CD14-positive monocyte (primary cell): ENCODE data around the gene POLR3E. TPM values are rescaled to one million over a fixed set of nuclear protein-coding genes. Genes with fewer than 3 reads are reported as not detected.

Experiments
- DNase-seq, 3 donors: peaks; one replicate each; pipeline ENCODE4 v3.0.0-alpha.2; 2011 to 2022
- H2AFZ ChIP-seq: 2 replicates; pipeline ENCODE4 v1.6.0; 2012; ENCODE audit warnings: mild to moderate bottlenecking, low read depth, low read length, inconsistent platforms; ENCODE audit not compliant: insufficient read depth, poor library complexity, severe bottlenecking
- H3K27ac ChIP-seq, 2 donors: 1 replicate in 1 of 2; 2 replicates in 1 of 2; pipeline ENCODE4 v1.5.1; 2012 to 2013; ENCODE audit warnings: low read length in 2 of 2, control low read depth in 1 of 2, inconsistent platforms in 1 of 2, low read depth in 1 of 2, mild to moderate bottlenecking in 1 of 2
- H3K27me3 ChIP-seq, 2 donors: one replicate each; pipeline versions ENCODE4 v1.6.0 to v1.6.1; 2011 to 2013; ENCODE audit warnings: low read length in 2 of 2; ENCODE audit not compliant: control insufficient read depth in 2 of 2, insufficient read depth in 2 of 2
- H3K36me3 ChIP-seq, 2 donors: replicated peaks in 1 of 2; 1 replicate in 1 of 2; 2 replicates in 1 of 2; pipeline versions ENCODE4 v1.5.1 to v1.6.1; 2012 to 2013; ENCODE audit warnings: low read length in 2 of 2, control low read depth in 1 of 2, inconsistent platforms in 1 of 2, mild to moderate bottlenecking in 1 of 2; ENCODE audit not compliant: insufficient read depth in 2 of 2, control insufficient read depth in 1 of 2
- H3K4me1 ChIP-seq, 2 donors: 1 replicate in 1 of 2; 2 replicates in 1 of 2; pipeline versions ENCODE4 v1.5.1 to v1.6.1; 2012 to 2013; ENCODE audit warnings: low read length in 2 of 2, control low read depth in 1 of 2, inconsistent platforms in 1 of 2, mild to moderate bottlenecking in 1 of 2, moderate library complexity in 1 of 2; ENCODE audit not compliant: insufficient read depth in 2 of 2, control insufficient read depth in 1 of 2
- H3K4me2 ChIP-seq: replicated peaks from 2 replicates; pipeline ENCODE3; 2012; ENCODE audit warnings: low read length, moderate library complexity, mild to moderate bottlenecking; ENCODE audit not compliant: poor library complexity, severe bottlenecking; ENCODE audit errors: extremely low read depth
- H3K4me3 ChIP-seq, 3 experiments: fragments of 200-600 bp in 1 of 3; sonication (generic) in 1 of 3; replicated peaks in 1 of 3; 1 replicate in 2 of 3; 2 replicates in 1 of 3; pipeline ENCODE4 v1.5.1; 2011 to 2013; ENCODE audit warnings: low read length in 3 of 3, mild to moderate bottlenecking in 3 of 3, control low read depth in 2 of 3, low read depth in 2 of 3, inconsistent platforms in 1 of 3, moderate library complexity in 1 of 3
- H3K79me2 ChIP-seq: 2 replicates; pipeline ENCODE4 v1.6.0; 2012; ENCODE audit warnings: mild to moderate bottlenecking, control low read depth, inconsistent platforms, low read length, moderate library complexity; ENCODE audit not compliant: insufficient read depth
- H3K9ac ChIP-seq: 2 replicates; pipeline ENCODE4 v1.6.0; 2017; ENCODE audit warnings: low read length, mild to moderate bottlenecking; ENCODE audit not compliant: insufficient read depth, poor library complexity, severe bottlenecking
- H3K9me3 ChIP-seq, 2 donors: replicated peaks in 1 of 2; 1 replicate in 1 of 2; 2 replicates in 1 of 2; pipeline versions ENCODE4 v1.5.1 to v1.6.1; 2012 to 2013; ENCODE audit warnings: low read length in 2 of 2, control low read depth in 1 of 2; ENCODE audit not compliant: control insufficient read depth in 1 of 2, insufficient read depth in 1 of 2
- H4K20me1 ChIP-seq: 2 replicates; pipeline ENCODE4 v1.6.0; 2012; ENCODE audit warnings: mild to moderate bottlenecking, low read length, control low read depth, moderate library complexity; ENCODE audit not compliant: insufficient read depth
- H3K27ac Mint-ChIP-seq, 7 donors: one replicate each; pipeline ENCODE4 v1.8.0; 2020; ENCODE audit warnings: mild to moderate bottlenecking in 7 of 7, mixed read lengths in 7 of 7, moderate library complexity in 6 of 7, inconsistent platforms in 2 of 7
- H3K27me3 Mint-ChIP-seq, 3 donors: one replicate each; pipeline ENCODE4 v1.8.0; 2021 to 2022; ENCODE audit warnings: low read depth in 3 of 3, mild to moderate bottlenecking in 3 of 3, mixed read lengths in 3 of 3, moderate library complexity in 3 of 3, inconsistent platforms in 1 of 3
- H3K36me3 Mint-ChIP-seq, 2 donors: one replicate each; pipeline ENCODE4 v1.8.0; 2020; ENCODE audit warnings: mixed read lengths in 2 of 2, inconsistent platforms in 1 of 2, mild to moderate bottlenecking in 1 of 2
- H3K4me1 Mint-ChIP-seq: one replicate; pipeline ENCODE4 v1.8.0; 2020; ENCODE audit warnings: mild to moderate bottlenecking, mixed read lengths
- H3K4me3 Mint-ChIP-seq, 2 donors: one replicate each; pipeline ENCODE4 v1.8.0; 2020; ENCODE audit warnings: mild to moderate bottlenecking in 2 of 2, mixed read lengths in 2 of 2, moderate library complexity in 1 of 2
- H3K9me3 Mint-ChIP-seq, 7 donors: one replicate each; pipeline ENCODE4 v1.8.0; 2020 to 2022; ENCODE audit warnings: mixed read lengths in 7 of 7, mild to moderate bottlenecking in 6 of 7, moderate library complexity in 6 of 7, inconsistent platforms in 2 of 7
- WGBS: methylation state at CpG from one replicate; pipeline ENCODE4 v1.1.5; 2013; ENCODE audit warnings: missing lambda C conversion rate; ENCODE audit not compliant: insufficient coverage; 5-methylcytosine and 5-hydroxymethylcytosine counted together
- intact Hi-C, 2 donors: fragments of 100-400 bp; cut with micrococcal nuclease; formaldehyde crosslinking; loops; one replicate each; pipeline versions ENCODE4 v1.15.0 to v1.15.1; 2023
- polyA plus RNA-seq, 3 donors: library from polyadenylated mRNA; depleted of rRNA in 1 of 3; unstranded in 2 of 3; stranded (reverse) in 1 of 3; fragments of 300-500 nt in 2 of 3; fragments of >200 nt in 1 of 3; fragmentation: Illumina TruSeq in 2 of 3; gene quantifications; 1 replicate in 2 of 3; 2 replicates in 1 of 3; pipeline ENCODE4 v1.2.3, GENCODE V29; 2012 to 2021
- TF ChIP-seq, protein P1 (sequence below): fragments of 200-600 bp; IDR thresholded peaks from one replicate; pipeline ENCODE4 v1.8.0; 2022; ENCODE audit warnings: antibody characterized with exemption, mild to moderate bottlenecking

POLR3E gene
- polyA plus RNA-seq, 3 donors: 4.1 to 34.6 (median 5.7) TPM

DNA sequence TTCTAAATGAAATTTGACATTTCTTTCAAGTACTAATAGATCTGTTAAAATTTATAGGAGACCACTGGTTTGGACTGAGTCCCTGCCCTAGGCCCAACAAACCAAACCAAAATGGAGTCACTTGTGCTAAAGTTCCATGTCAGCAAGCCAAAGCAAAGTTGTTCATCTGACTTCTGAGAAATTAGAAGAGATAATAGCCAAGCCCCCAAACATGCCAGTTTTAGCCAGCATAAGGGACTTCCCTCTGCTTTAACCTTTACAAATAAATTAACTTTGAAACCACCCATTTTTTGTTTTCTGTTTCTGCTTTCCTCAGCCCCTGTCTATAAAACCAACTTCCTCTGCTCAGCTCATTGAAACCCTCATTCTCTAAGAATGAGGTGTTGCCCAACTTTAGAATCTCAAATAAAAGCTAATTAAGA lies 58.3 kb downstream of the POLR3E start:
- Histone ChIP-seq H3K4me1 (peaks cover 35 to 41% of the 10 kb centered on the region in 2 donors), H3K27me3 (no peaks in the 10 kb centered on the region), H3K79me2 (peaks cover 13% of the 10 kb centered on the region), H4K20me1 (no peaks in the 10 kb centered on the region), H3K9me3 (no peaks in the 10 kb centered on the region), H3K27ac (peak overlapping the region in 1 of 2 donors; percentile 30), H3K36me3 (no peaks in the 10 kb centered on the region), H3K4me3 (no peak overlapping the region), H3K4me2 (no peak overlapping the region), H3K9ac (no peak overlapping the region), H2AFZ (no peak overlapping the region)
- H3K27ac Mint-ChIP-seq: peak overlapping the region in 4 of 7 donors; percentile 3 to 42 (median 15)
- TF ChIP-seq, protein P1, sequence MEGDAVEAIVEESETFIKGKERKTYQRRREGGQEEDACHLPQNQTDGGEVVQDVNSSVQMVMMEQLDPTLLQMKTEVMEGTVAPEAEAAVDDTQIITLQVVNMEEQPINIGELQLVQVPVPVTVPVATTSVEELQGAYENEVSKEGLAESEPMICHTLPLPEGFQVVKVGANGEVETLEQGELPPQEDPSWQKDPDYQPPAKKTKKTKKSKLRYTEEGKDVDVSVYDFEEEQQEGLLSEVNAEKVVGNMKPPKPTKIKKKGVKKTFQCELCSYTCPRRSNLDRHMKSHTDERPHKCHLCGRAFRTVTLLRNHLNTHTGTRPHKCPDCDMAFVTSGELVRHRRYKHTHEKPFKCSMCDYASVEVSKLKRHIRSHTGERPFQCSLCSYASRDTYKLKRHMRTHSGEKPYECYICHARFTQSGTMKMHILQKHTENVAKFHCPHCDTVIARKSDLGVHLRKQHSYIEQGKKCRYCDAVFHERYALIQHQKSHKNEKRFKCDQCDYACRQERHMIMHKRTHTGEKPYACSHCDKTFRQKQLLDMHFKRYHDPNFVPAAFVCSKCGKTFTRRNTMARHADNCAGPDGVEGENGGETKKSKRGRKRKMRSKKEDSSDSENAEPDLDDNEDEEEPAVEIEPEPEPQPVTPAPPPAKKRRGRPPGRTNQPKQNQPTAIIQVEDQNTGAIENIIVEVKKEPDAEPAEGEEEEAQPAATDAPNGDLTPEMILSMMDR: no peak
- intact Hi-C loops: no loop called here
- H3K4me1 Mint-ChIP-seq: peaks cover 35% of the 10 kb centered on the region
- H3K36me3 Mint-ChIP-seq: peaks cover 6 to 10% of the 10 kb centered on the region in 2 donors
- DNase-seq: peak in 2 of 3 donors; percentile 10 to 33
- H3K4me3 Mint-ChIP-seq: no peak overlapping the region
- peaks cover 0 to 3% (median 0%) of the 10 kb centered on the region in 7 donors for H3K9me3 Mint-ChIP-seq
- peaks cover 0 to 1% (median 0%) of the 10 kb centered on the region in 3 donors for H3K27me3 Mint-ChIP-seq

DNA sequence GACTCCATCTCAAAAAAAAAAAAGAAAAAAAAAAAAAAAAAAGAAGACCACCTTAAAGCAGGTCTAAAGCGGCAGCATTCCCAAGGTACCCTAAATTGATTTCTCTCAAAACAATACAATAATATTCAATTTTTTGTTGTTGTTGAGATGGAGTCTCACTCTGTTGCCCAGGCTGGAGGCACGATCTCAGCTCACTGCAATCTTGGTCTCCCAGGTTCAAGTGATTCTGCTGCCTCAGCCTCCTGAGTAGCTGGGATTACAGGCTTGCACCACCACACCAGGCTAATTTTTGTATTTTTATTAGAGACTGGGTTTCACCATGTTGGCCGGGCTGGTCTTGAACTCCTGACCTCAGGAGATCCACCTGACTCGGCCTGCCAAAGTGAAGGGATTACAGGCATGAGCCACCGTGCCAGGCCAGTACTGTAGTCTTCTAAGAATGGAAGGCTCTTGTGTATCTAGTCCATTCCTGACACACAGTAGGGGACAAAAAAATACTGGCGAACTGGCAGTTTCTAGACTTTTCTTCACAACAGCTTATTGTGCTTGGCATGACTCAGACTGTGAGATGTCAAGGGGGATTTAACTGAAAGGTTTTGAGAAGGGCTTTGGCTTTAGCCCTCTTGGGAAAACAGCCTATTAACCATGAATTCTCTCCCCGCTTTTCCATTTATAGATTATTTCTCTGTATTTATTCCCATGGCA lies 59.9 kb downstream of the POLR3E start:
- Histone ChIP-seq H3K36me3 (no peaks in the 10 kb centered on the region), H2AFZ (no peak overlapping the region), H3K79me2 (peaks cover 3% of the 10 kb centered on the region), H3K27ac (no peak overlapping the region), H3K27me3 (no peaks in the 10 kb centered on the region), H3K9me3 (no peaks in the 10 kb centered on the region), H4K20me1 (no peaks in the 10 kb centered on the region), H3K4me2 (no peak overlapping the region), H3K9ac (no peak overlapping the region), H3K4me3 (no peak overlapping the region), H3K4me1 (peaks cover 34 to 38% of the 10 kb centered on the region in 2 donors)
- DNase-seq: no peak
- peaks cover 35% of the 10 kb centered on the region for H3K4me1 Mint-ChIP-seq
- 100% methylated on average over 3 of the region's 7 CpGs for WGBS
- H3K27me3 Mint-ChIP-seq: no peaks in the 10 kb centered on the region
- H3K9me3 Mint-ChIP-seq: no peaks in the 10 kb centered on the region
- peak overlapping the region in 1 of 7 donors; percentile 37 for H3K27ac Mint-ChIP-seq
- intact Hi-C loops: no loop called here
- H3K4me3 Mint-ChIP-seq: no peak overlapping the region
- H3K36me3 Mint-ChIP-seq: peaks cover 2 to 4% of the 10 kb centered on the region in 2 donors
- TF ChIP-seq, protein P1: no peak
